Erythroblast (primary cell): Measurements from ENCODE around the gene CPLX1.

Experiments
- GATA1 ChIP-seq: IDR thresholded peaks from 2 replicates; pipeline ENCODE4 v1.6.1; 2011; ENCODE audit warnings: low read depth, mild to moderate bottlenecking, control low read depth, low read length, moderate library complexity
- POLR2A ChIP-seq: IDR thresholded peaks from 2 replicates; pipeline ENCODE4 v1.6.1; 2011; ENCODE audit warnings: mild to moderate bottlenecking, low read length

GRCh38 chr4:837772-838171 lies 11.8 kb upstream of the CPLX1 start:
- no peak for TF ChIP-seq POLR2A
- no peak for TF ChIP-seq GATA1
